Right lobe of liver (tissue), 6 donors: ENCODE results near the gene TBCD. TPM values are rescaled to one million over a fixed set of nuclear protein-coding genes. Genes with fewer than 3 reads are reported as not detected.

ENCODE experiments used
- ATAC-seq, 4 donors: fragments of 200-7000 bp; cut with Tn5 transposase; one replicate each; pipeline ENCODE4 v1.9.1; 2020; ENCODE audit warnings: mild to moderate bottlenecking in 4 of 4, moderate library complexity in 4 of 4
- DNase-seq, 3 donors: peaks; one replicate each; pipeline ENCODE4 v3.0.0-alpha.2; 2020
- H3K27ac ChIP-seq, 3 donors: fragments of 200-600 bp; one replicate each; pipeline ENCODE4 v1.8.0; 2022
- H3K27me3 ChIP-seq, 2 donors: fragments of 200-600 bp; one replicate each; pipeline ENCODE4 v1.8.0; 2022
- H3K36me3 ChIP-seq, 4 donors: fragments of 200-600 bp; sonication (generic) in 1 of 4; one replicate each; pipeline versions ENCODE4 v1.5.1 to v1.8.0; 2017 to 2022; ENCODE audit warnings: control low read depth in 1 of 4
- H3K4me1 ChIP-seq, 4 donors: fragments of 200-600 bp; sonication (generic) in 1 of 4; one replicate each; pipeline versions ENCODE4 v1.5.1 to v1.8.0; 2017 to 2022; ENCODE audit warnings: control low read depth in 1 of 4
- H3K4me3 ChIP-seq, 3 donors: fragments of 200-600 bp; one replicate each; pipeline ENCODE4 v1.8.0; 2022
- H3K9me3 ChIP-seq, 4 donors: fragments of 200-600 bp; sonication (generic) in 1 of 4; one replicate each; pipeline versions ENCODE4 v1.5.1 to v1.8.0; 2017 to 2022; ENCODE audit warnings: control low read depth in 1 of 4
- CTCF ChIP-seq, 4 donors: fragments of 200-600 bp in 3 of 4; fragments of 450-650 bp in 1 of 4; IDR thresholded peaks; one replicate each; pipeline versions ENCODE4 v1.5.1 to v1.8.0; 2016 to 2022; ENCODE audit warnings: antibody characterized with exemption in 4 of 4, mild to moderate bottlenecking in 2 of 4
- POLR2A ChIP-seq: fragments of 450-650 bp; IDR thresholded peaks from one replicate; pipeline ENCODE4 v1.6.1; 2017; ENCODE audit warnings: antibody characterized with exemption, mild to moderate bottlenecking
- whole genome bisulfite sequencing: methylation state at CpG from one replicate; pipeline ENCODE4 v1.1.6; 2018; ENCODE audit warnings: low coverage, low lambda C conversion rate; ENCODE audit not compliant: insufficient coverage; ENCODE audit errors: missing lambda C conversion rate; 5-methylcytosine and 5-hydroxymethylcytosine counted together
- intact Hi-C, 2 donors: fragments of 100-400 bp; cut with DNase I; formaldehyde crosslinking; loops; one replicate each; pipeline versions ENCODE4 v1.11.2 to v1.14.1; 2022
- total RNA-seq, 6 experiments: library from RNA; depleted of rRNA in 2 of 6; stranded (reverse); fragments of >200 nt in 2 of 6; fragmentation: NEBNext Ultra II Directional in 3 of 6; extraction: Animal tissue kit (Norgen Biotek cat#: 25700) in 3 of 6; gene quantifications; one replicate each; pipeline versions ENCODE4 v1.1.0 to v1.2.4, GENCODE V29; 2016 to 2023
- donor health status: DM: no; HTN: yes; CAD: no.
- donor health status: DM: no; HTN: no; CAD: no.
- donor health status: DM: no; HTN: no; CAD: no.
- donor health status: DM: no; HTN: yes; CAD: no.
- donor health status: DM: no; HTN: yes; CAD: no.

The TBCD gene
- total RNA-seq, 6 experiments from 2014 or later = 28.0 to 55.7 (median 41.3) TPM

- 79% methylated on average over 13 of the region's 13 CpGs for WGBS
- ATAC-seq = no peak
- Histone ChIP-seq H3K4me1 (no peaks in the 10 kb centered on the region), H3K4me3 (no peak overlapping the region), H3K27me3 (no peaks in the 10 kb centered on the region), H3K9me3 (no peaks in the 10 kb centered on the region), H3K27ac (no peak overlapping the region), H3K36me3 (peaks cover 0 to 8% (median 1%) of the 10 kb centered on the region in 4 donors)
- no peak for TF ChIP-seq POLR2A
- peak in 1 of 3 donors; percentile 3 for DNase-seq
- intact Hi-C loops = no loop called here
Measured at GRCh38 chr17:82815790-82816305, 64.0 kb downstream of the TBCD start.

- Histone ChIP-seq H3K4me3 (no peak overlapping the region), H3K27me3 (no peaks in the 10 kb centered on the region), H3K36me3 (peaks cover 0 to 8% (median 1%) of the 10 kb centered on the region in 4 donors), H3K4me1 (no peaks in the 10 kb centered on the region), H3K9me3 (no peaks in the 10 kb centered on the region), H3K27ac (no peak overlapping the region)
- no peak for DNase-seq
- peak in 1 of 4 donors; percentile 47 for ATAC-seq
- intact Hi-C loops = no loop called here
- WGBS = 61% methylated on average over 5 of the region's 7 CpGs
- TF ChIP-seq POLR2A = no peak
- TF ChIP-seq CTCF (IDR thresholded peaks at IDR 0.05) = no peak
Measured at GRCh38 chr17:82816358-82816757, 64.5 kb downstream of the TBCD start.

- no peak for ATAC-seq
- H3K4me1 ChIP-seq = no peaks in the 10 kb centered on the region
- H3K4me3 ChIP-seq = no peak overlapping the region
- H3K27me3 ChIP-seq = no peaks in the 10 kb centered on the region
- no peaks in the 10 kb centered on the region for H3K9me3 ChIP-seq
- TF ChIP-seq POLR2A (no peak), CTCF (IDR thresholded peaks at IDR 0.05) (no peak)
- 94% methylated on average over 3 of the region's 5 CpGs for WGBS
- intact Hi-C loops = no loop called here
- DNase-seq = peak in 1 of 3 donors; percentile 8
- H3K36me3 ChIP-seq = peaks cover 0 to 8% (median 1%) of the 10 kb centered on the region in 4 donors
- no peak overlapping the region for H3K27ac ChIP-seq
Measured at GRCh38 chr17:82817947-82818346, 66.1 kb downstream of the TBCD start.

- Histone ChIP-seq H3K36me3 (peaks cover 0 to 7% (median 1%) of the 10 kb centered on the region in 4 donors), H3K27ac (no peak overlapping the region), H3K27me3 (no peaks in the 10 kb centered on the region), H3K4me3 (no peak overlapping the region), H3K9me3 (no peaks in the 10 kb centered on the region), H3K4me1 (no peaks in the 10 kb centered on the region)
- ATAC-seq = no peak
- WGBS = 94% methylated on average over 5 of the region's 5 CpGs
- DNase-seq = peak in 1 of 3 donors; percentile 5
- TF ChIP-seq POLR2A (no peak), CTCF (IDR thresholded peaks at IDR 0.05) (no peak)
- intact Hi-C loops = no loop called here
Measured at GRCh38 chr17:82820278-82821251, 68.7 kb downstream of the TBCD start.

- H3K4me1 ChIP-seq = no peaks in the 10 kb centered on the region
- H3K27me3 ChIP-seq = no peaks in the 10 kb centered on the region
- ATAC-seq (no peak), DNase-seq (no peak)
- H3K27ac ChIP-seq = no peak overlapping the region
- H3K4me3 ChIP-seq = no peak overlapping the region
- peaks cover 0 to 3% (median 0%) of the 10 kb centered on the region in 4 donors for H3K36me3 ChIP-seq
- 93% methylated on average over 2 of the region's 2 CpGs for WGBS
- TF ChIP-seq POLR2A (no peak), CTCF (IDR thresholded peaks at IDR 0.05) (no peak)
- no peaks in the 10 kb centered on the region for H3K9me3 ChIP-seq
- intact Hi-C loops = no loop called here
Measured at GRCh38 chr17:82821554-82821953, 69.7 kb downstream of the TBCD start.
